Activated gamma-delta T cell treated with anti-CD3 and anti-CD28 coated beads, Interleukin-2, amount 50 U/mL, for 16 hours (primary cell): Measurements from ENCODE around the gene LAMC1.

Experiments used
- DNase-seq: peaks from one replicate; pipeline ENCODE4 v3.0.0-alpha.2; 2020; ENCODE audit warnings: low read depth

Gene LAMC1

DNA sequence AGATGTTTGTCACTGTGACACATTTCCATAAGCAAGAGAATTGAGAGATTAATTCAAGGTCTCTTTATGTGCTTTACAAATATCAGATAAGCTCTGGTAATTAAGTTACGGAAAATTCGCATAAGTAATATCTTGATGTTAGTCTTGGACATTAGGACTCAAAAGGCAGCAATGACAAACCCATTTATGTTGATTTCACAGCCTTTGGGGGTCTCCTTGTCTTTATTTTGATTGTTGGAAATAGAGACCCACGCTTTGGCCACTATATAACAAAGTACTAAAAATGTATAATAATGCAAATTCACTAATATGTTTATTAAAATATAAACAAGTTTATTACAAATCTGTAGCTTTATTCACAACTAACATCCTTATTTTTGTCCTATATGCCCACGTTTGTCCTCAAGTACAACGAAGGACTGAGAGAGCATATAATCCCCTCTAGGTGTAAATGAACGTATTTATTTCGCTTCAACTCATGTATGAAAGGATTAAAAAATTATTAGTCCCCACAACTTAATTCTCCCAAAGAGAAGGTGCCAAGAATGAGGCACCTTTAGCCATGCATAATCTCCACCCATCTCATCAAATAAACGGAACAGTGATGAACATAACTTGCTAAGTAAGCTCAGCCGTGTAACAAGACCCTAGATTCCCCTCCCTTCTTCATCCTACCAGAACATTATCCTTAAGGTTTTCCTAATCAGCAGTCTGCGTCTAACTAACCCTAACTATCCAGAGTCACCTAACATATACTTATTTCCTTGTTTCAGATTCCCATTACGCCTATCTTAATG lies 1.6 kb upstream of the LAMC1 start:
- DNase-seq, result no peak

GRCh38 chr1:183022202-183023145 lies 746 bp upstream of the LAMC1 start:
- no peak for DNase-seq

DNA sequence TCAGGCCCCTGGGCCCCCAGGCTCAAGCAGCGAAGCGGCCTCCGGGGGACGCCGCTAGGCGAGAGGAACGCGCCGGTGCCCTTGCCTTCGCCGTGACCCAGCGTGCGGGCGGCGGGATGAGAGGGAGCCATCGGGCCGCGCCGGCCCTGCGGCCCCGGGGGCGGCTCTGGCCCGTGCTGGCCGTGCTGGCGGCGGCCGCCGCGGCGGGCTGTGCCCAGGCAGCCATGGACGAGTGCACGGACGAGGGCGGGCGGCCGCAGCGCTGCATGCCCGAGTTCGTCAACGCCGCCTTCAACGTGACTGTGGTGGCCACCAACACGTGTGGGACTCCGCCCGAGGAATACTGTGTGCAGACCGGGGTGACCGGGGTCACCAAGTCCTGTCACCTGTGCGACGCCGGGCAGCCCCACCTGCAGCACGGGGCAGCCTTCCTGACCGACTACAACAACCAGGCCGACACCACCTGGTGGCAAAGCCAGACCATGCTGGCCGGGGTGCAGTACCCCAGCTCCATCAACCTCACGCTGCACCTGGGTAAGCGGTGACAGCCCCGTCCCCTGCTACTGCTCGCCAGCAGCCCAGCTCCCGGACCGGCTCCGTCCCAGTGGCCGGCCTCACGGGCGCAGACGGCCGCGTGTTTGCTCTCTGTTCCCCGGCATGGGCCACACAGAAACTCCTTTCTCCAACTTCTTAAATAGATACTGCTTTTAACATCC lies 539 bp downstream of the LAMC1 start:
- DNase-seq, result no peak

DNA sequence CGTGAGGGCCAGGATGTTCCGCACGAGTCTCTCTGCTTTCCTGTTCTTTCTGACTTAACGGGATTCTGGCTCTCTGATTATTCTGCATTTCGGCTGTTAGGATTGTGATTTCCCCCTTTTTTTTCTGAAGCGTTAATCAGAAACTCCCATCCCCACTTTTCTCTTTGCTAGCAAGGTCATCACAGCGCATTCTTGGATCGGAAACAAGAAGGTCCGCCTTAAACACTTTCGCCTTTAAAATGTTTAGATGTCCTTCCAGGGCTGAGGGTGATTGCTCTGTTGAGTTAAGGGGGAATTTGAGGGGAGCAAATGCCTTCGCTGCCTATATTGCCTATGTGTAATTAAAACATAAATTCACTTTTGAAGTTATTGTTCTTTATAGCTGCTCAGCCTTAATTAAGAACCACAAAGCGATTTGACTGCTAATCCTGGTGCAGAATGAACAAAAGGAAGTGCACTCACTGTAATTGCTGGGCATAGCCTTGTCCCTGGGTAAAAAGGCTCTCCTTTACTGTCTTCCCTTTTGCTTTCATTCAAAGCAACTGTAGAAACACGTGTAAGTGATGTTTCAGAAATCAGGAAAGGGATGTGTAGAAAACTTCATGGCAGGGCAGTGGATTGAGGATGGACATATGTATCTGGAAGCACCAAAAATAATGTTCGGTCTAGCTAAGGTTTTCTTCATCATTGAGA lies 1.2 kb downstream of the LAMC1 start:
- no peak for DNase-seq

DNA sequence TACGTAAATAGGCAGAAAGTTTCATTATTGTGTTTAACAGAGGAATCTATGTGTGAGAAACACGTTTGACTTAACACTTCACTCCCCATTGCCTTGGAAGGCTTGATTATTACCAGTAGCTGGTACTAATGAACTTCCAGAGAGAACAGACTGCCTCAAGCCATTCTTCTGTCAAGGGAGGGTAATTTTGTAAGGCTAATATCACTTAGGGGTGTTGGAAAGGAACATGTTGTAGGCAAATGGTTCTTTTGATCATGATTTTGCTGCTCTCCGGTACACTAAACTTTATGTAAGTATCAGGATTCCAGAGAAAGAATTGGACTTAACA lies 1.8 kb downstream of the LAMC1 start:
- no peak for DNase-seq

DNA sequence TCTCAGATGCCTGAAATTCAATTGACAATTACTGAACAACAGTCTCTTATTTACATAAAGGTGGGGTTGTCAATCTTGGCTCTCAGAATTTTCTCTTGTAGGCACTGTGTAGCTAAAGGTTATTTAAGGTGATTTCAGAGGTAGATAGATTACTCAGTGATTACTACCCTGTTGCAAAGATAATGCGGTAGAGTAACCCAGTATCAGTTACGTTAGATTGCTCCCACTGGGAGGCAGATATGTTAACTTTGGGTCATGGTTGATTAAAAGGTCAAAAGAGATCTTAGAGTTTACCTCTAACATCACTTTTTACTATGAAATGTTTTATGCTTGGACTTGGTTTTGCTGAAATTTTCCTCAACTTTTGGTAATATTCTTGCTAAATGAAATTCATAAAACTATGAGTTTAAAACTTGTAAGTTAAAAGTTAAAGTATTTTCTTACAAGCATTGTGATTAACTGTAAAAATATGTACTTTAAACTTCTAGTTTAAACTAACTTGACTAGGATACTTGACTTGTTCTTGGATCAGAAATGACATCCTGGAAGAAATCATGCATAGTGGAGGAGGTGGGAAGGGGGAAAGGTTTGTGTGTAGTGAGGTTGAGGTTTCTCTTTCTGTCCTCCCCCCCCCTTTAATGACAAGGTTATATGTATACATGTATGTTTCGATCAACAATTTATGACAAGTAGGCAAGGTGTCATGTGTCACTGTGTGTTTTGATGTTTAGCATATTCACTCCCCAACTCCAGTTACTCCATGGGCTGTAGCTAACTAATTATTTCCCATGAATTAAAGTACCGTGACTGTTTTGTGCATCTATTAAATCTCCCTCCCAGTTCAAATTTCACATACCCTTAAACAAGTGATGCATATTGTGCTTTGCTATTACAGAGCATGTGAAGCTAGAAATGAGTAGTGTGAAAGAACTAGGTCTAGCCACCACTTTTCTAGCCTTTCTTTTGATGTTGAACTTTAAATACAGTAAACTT lies 2.9 kb downstream of the LAMC1 start:
- no peak for DNase-seq

GRCh38 chr1:183027031-183027430 lies 3.8 kb downstream of the LAMC1 start:
- DNase-seq, result no peak

GRCh38 chr1:183027791-183028190 lies 4.6 kb downstream of the LAMC1 start:
- no peak for DNase-seq

- DNase-seq, result no peak
These were observed 6.4 kb downstream of the LAMC1 start for GRCh38 chr1:183029591-183030000.

- no peak for DNase-seq
These were observed 6.8 kb downstream of the LAMC1 start for GRCh38 chr1:183030053-183030452.

DNA sequence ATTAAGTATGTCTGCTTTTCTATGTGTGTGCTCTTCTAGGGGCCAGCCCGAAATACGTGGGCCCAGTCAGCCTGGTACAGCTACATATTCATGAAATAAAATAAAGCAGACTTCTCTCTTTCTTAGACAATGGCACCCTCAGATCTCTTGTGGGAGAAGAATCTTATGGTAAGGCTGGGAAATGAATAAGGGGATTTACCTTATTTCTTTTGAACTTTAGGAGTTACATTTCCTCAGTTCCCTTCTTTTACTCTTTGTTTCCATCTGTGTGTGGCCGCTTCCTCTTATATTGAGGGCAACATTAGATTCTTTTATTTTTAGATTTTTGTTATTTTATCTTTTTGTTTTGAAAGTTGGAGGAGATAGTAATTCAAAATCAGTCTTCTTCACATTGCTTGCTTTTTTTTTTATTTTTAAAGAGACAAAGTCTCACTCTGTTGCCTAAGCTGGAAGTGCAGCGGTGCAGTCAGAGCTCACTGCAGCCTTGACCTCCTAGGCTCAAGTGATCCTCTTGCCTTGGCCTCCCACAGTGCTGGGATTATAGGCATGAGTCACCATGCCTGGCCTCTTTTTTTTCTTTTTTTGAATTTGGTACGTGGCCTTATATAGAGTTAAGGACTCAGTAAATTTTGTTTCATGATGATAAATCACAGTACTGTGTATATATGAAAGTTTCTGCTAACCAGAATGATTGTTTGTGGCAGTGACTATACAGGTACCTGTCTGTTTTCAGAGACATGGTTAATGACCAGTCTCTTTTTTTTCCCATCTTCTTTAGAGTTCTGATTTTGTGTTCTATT lies 9.1 kb downstream of the LAMC1 start:
- DNase-seq, result no peak

- DNase-seq, result no peak
These were observed 10.0 kb downstream of the LAMC1 start for GRCh38 chr1:183033205-183033604.

GRCh38 chr1:183034682-183035081 lies 11.5 kb downstream of the LAMC1 start:
- DNase-seq, result no peak

GRCh38 chr1:183038333-183038866 lies 15.2 kb downstream of the LAMC1 start:
- no peak for DNase-seq

DNA sequence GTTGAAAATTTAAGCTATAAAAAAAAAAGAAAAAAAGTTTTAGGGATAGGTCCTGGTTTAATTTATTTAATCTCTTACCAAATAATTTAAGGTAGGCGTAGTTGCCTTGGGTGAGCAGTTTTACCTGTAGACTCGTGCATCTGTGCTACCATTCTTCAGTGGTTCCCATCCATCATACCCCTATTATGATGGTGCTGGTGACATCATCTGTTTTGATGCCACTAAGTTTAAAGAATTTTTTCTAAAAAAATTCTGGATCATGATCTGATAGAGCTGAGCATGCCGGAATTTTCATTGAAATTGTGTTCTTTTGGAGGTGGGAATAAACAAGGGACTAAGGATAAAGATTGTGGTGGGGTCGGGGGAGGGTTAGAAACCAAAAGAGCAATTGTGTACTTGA lies 15.7 kb downstream of the LAMC1 start:
- DNase-seq, result no peak

GRCh38 chr1:183039330-183039729 lies 16.1 kb downstream of the LAMC1 start:
- DNase-seq, result no peak

- DNase-seq, result no peak
These were observed 16.8 kb downstream of the LAMC1 start for GRCh38 chr1:183039985-183040447.

DNA sequence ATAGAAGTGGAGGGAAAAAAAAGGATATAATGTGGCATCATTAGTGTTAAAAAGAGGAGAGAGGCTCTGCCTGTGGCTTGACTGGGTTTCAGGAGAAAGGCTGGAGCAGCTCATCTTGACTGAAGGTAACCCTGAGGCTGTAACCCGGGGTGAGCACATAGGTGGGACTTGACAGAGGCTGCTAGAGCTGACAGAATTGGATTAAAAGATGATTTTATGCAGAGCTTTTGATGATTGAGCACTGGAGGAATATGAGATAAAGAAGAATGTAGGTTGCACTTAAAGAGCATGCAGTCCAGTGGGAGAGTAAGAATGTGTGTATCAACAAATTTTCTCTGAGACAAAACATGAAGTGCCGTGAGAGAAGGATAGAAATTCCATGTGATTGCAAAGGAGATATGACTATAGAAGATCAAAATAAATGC lies 17.3 kb downstream of the LAMC1 start:
- DNase-seq, result no peak

- no peak for DNase-seq
These were observed 20.0 kb downstream of the LAMC1 start for GRCh38 chr1:183043254-183043653.
